Measurements from ENCODE around the gene GALNT9. TPM values are rescaled to one million over a fixed set of nuclear protein-coding genes. Genes with fewer than 3 reads are reported as not detected.
"Not testable (repeated sequence)": the region's sequence is repeated elsewhere in the genome, so short reads cannot be mapped to it uniquely, and the experiment has no call there.

Gene GALNT9
- total RNA-seq, 1 donor from 2014 or later: not detected

DNA sequence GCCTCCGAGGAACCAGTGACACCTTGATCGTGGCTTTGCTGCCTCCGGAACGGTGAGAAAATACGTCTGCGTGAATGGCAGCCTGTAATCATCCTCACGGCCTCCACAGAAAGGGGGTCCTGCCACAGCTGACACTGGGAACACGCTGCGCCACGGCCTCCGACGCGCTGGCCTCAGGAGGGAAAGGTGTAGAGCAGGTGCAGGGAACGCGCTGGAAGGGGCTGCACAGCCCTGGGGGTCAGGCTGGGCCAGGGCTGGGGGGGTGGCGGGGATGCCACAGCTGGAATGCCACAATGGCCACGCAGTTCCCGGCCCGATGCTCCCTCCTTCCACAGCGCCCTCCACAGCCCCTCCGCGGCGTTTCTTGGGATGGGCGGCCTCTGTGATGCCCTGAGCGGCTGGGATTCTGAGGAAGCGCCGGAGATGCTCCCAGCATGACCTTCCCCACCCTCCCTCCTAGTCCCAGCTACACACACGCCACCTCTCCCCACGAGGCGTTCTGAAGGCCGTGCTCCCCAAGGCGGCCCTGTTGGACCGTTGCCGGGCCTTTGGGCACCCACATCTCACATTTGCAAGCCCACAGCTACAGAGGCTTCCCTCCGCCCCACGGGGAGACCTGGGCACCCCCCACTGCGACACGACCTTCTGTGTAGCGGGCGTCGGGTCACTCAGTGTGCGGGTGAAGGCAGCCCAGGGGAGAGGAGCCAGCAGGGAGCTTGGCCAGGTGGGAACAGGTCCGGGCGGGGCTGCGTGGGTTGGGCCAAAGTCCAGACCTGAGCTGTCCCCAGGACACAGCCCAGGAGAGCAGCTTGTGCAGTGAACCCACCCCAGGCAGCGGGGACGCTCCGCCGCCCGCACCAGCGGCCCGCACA, 31.8 kb upstream of the GALNT9 start:
- Histone ChIP-seq H3K27ac (replicated peaks) (no peak overlapping the region), H3K36me3 (no peaks in the 10 kb centered on the region), H3K27me3 (ENCODE audit: low read depth) (peaks cover 24% of the 10 kb centered on the region), H3K4me1 (no peaks in the 10 kb centered on the region), H3K4me3 (no peak overlapping the region), H3K9me3 (replicated peaks) (peaks cover 5% of the 10 kb centered on the region)
- peak; percentile 11 for DNase-seq
- intact Hi-C loops (cut with micrococcal nuclease): no loop called here
- TF ChIP-seq, protein P1, sequence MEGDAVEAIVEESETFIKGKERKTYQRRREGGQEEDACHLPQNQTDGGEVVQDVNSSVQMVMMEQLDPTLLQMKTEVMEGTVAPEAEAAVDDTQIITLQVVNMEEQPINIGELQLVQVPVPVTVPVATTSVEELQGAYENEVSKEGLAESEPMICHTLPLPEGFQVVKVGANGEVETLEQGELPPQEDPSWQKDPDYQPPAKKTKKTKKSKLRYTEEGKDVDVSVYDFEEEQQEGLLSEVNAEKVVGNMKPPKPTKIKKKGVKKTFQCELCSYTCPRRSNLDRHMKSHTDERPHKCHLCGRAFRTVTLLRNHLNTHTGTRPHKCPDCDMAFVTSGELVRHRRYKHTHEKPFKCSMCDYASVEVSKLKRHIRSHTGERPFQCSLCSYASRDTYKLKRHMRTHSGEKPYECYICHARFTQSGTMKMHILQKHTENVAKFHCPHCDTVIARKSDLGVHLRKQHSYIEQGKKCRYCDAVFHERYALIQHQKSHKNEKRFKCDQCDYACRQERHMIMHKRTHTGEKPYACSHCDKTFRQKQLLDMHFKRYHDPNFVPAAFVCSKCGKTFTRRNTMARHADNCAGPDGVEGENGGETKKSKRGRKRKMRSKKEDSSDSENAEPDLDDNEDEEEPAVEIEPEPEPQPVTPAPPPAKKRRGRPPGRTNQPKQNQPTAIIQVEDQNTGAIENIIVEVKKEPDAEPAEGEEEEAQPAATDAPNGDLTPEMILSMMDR (IDR thresholded peaks at IDR 0.05; ENCODE audit: borderline replicate concordance): no peak

DNA sequence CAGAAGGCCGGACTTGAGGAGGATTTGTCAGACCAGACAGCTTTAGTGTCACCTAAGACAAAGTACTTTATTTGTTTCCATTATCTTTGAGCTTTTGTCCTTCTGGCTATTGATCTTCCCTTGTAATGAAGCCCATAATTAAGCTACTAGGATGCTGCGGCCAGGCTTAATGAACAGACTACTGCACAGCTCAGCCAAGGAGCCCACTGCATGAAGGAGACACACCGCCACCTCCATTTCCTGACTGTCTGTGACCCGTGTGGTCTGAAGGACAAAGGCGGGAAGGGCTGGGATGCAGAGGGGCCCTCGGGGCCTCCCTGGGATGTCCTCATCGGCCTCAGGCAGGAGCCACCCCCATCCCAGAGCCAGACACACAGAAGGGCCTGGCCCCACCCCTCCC, 31.0 kb upstream of the GALNT9 start:
- Histone ChIP-seq H3K27ac (replicated peaks) (no peak overlapping the region), H3K36me3 (no peaks in the 10 kb centered on the region), H3K9me3 (replicated peaks) (peaks cover 8% of the 10 kb centered on the region), H3K4me1 (no peaks in the 10 kb centered on the region), H3K4me3 (no peak overlapping the region), H3K27me3 (ENCODE audit: low read depth) (peaks cover 31% of the 10 kb centered on the region)
- DNase-seq: peak; percentile 5
- intact Hi-C loops (cut with micrococcal nuclease): no loop called here
- TF ChIP-seq, protein P1 (IDR thresholded peaks at IDR 0.05; ENCODE audit: borderline replicate concordance): no peak

DNA sequence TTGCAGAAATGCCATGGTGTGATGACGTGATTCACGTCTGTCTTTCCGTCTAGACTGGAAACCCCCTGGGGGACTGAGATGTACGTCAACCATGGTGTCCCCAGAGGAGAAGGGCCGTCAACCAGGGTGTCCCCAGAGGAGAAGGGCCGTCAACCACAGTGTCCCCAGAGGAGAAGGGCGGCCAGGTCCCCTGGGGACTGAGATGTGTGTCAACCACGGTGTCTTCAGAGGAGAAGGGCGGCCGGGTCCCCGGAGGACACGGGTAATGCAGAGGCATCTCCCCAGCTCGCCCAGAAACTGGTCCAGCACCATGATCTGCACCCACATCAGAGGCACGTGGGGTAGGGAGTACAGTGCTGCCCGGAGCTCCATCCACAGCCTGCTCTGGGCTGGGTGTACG, 30.6 kb upstream of the GALNT9 start:
- H3K4me3 ChIP-seq: no peak overlapping the region
- TF ChIP-seq, protein P1 (IDR thresholded peaks at IDR 0.05; ENCODE audit: borderline replicate concordance): no peak
- H3K27me3 ChIP-seq (ENCODE audit: low read depth): peaks cover 32% of the 10 kb centered on the region
- intact Hi-C loops (cut with micrococcal nuclease): no loop called here
- H3K9me3 ChIP-seq (replicated peaks): peaks cover 11% of the 10 kb centered on the region
- no peak overlapping the region for H3K27ac ChIP-seq (replicated peaks)
- H3K4me1 ChIP-seq: no peaks in the 10 kb centered on the region
- DNase-seq: peak; percentile 8
- no peaks in the 10 kb centered on the region for H3K36me3 ChIP-seq

DNA sequence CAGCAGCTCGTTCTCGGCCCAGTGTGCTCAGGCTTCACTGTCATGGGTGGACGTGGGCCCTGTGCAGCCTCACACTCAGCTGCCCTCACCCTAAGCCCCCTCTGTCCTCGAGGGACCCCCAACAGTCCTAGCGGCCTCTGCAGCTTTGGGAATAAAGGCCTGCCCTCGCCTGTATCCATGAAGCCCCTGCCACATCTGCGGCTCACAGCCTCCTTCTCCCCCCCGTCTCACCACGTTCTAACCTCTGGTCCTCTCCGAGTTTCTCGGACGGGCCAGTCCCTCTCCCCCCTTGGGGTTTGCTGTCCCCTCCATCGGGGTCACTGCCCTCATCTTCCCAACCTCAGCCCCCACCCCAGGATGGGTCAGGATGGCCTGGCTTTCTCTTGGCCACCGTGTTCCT, 30.2 kb upstream of the GALNT9 start:
- DNase-seq: no peak
- H3K4me1 ChIP-seq: no peaks in the 10 kb centered on the region
- intact Hi-C loops (cut with micrococcal nuclease): no loop called here
- H3K27me3 ChIP-seq (ENCODE audit: low read depth): peaks cover 36% of the 10 kb centered on the region
- no peaks in the 10 kb centered on the region for H3K36me3 ChIP-seq
- TF ChIP-seq, protein P1 (IDR thresholded peaks at IDR 0.05; ENCODE audit: borderline replicate concordance): no peak
- no peak overlapping the region for H3K4me3 ChIP-seq
- H3K9me3 ChIP-seq (replicated peaks): peaks cover 11% of the 10 kb centered on the region
- H3K27ac ChIP-seq (replicated peaks): no peak overlapping the region

DNA sequence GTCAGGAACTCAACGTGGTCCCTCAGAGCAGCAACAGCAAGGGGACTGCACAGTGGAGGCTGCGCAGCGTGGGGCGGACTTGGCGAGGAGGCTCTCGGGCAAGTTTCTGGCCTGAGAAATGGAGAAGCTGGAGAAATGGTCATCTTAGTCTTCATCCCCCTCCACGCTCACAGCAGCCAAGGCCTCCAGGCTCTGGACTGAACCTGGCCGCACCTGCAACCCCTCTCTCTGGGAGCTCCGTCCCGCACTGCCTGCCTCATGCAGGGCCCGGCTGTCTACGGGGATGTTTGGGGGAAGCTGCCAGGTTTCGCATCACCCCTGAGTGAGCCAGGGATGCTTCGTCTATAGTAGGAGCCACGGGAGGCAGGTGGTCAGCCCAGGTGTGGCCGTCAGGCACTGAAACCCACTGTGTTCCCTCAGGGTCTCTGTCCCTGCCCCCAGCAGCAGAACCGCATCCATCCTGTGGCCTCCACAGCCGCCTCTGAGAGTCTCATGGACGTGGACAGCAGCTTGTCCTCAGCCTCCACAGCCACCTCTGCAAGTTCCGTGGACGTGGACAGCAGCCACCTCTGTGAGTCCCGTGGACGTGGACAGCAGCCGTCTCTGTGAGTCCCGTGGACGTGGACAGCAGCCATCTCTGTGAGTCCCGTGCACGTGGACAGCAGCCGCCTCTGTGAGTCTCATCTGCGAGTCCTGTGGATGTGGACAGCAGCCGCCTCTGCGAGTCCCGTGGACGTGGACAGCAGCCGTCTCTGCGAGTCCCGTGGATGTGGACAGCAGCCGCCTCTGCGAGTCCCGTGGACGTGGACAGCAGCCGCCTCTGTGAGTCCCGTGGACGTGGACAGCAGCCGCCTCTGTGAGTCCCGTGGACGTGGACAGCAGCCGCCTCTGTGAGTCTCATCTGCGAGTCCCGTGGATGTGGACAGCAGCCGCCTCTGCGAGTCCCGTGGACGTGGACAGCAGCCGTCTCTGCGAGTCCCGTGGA, 29.1 kb upstream of the GALNT9 start:
- H3K27me3 ChIP-seq (ENCODE audit: low read depth): peaks cover 47% of the 10 kb centered on the region
- H3K4me3 ChIP-seq; H3K27ac ChIP-seq (replicated peaks); H3K4me1 ChIP-seq; H3K9me3 ChIP-seq (replicated peaks); H3K36me3 ChIP-seq; intact Hi-C loops (cut with micrococcal nuclease): not testable (repeated sequence)
- DNase-seq: peak; percentile 6

Data from left ventricle myocardium inferior (tissue), 1 donor.